ENCODE measurements around the gene EYS.

EYS gene

DNA sequence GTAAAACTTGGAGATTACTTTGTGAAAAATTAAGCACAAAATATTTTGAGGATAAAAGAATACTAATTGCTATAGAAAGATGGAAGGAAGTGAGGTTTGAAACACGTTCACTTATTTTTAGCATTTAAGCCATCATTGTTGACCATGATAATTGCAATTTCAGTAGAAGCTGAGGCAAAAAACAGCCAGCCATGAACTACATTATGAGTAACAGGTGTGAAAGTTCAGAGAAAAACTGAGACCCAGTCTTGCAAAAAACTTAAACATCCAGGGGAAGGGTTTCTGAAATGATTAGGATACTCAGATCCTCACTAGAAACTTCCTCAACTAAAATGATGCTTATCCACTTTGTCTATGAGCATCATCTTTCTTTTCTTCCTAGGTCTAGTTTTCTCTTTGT lies 1452.0 kb downstream of the EYS start:
- Histone ChIP-seq H3K27ac (ENCODE audit: low read length) (no peak overlapping the region), H3K36me3 (replicated peaks; ENCODE audit: insufficient read depth, low read length) (no peaks in the 10 kb centered on the region), H3K9me3 (replicated peaks; ENCODE audit: insufficient read depth, low read length) (no peaks in the 10 kb centered on the region), H3K27me3 (replicated peaks; ENCODE audit: insufficient read depth, low read length) (no peaks in the 10 kb centered on the region), H2AFZ (ENCODE audit: low read length) (no peak overlapping the region), H4K20me1 (ENCODE audit: insufficient read depth, low read length) (no peaks in the 10 kb centered on the region), H3K4me2 (ENCODE audit: low read depth, low read length) (no peak overlapping the region), H3K9ac (ENCODE audit: low read length) (no peak overlapping the region), H3K4me1 (ENCODE audit: low read length) (no peaks in the 10 kb centered on the region), H3F3A (ENCODE audit: insufficient read depth, low read length) (no peaks in the 10 kb centered on the region), H3K79me2 (ENCODE audit: low read length) (no peaks in the 10 kb centered on the region), H3K9me2 (replicated peaks; ENCODE audit: insufficient read depth, low read length) (no peaks in the 10 kb centered on the region), H3K4me3 (ENCODE audit: low read length) (no peak overlapping the region)
- no peak for TF ChIP-seq EZH2phosphoT487 (IDR thresholded peaks at IDR 0.05; ENCODE audit: low read length)
- TF ChIP-seq, protein P1, sequence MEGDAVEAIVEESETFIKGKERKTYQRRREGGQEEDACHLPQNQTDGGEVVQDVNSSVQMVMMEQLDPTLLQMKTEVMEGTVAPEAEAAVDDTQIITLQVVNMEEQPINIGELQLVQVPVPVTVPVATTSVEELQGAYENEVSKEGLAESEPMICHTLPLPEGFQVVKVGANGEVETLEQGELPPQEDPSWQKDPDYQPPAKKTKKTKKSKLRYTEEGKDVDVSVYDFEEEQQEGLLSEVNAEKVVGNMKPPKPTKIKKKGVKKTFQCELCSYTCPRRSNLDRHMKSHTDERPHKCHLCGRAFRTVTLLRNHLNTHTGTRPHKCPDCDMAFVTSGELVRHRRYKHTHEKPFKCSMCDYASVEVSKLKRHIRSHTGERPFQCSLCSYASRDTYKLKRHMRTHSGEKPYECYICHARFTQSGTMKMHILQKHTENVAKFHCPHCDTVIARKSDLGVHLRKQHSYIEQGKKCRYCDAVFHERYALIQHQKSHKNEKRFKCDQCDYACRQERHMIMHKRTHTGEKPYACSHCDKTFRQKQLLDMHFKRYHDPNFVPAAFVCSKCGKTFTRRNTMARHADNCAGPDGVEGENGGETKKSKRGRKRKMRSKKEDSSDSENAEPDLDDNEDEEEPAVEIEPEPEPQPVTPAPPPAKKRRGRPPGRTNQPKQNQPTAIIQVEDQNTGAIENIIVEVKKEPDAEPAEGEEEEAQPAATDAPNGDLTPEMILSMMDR (IDR thresholded peaks at IDR 0.05; ENCODE audit: low read length), result no peak
- no peak for TF ChIP-seq EZH2 (optimal IDR thresholded peaks at IDR 0.05; ENCODE audit: low read depth, low read length)
- no peak for DNase-seq

GRCh38 chr6:64254558-64254957 lies 1452.5 kb downstream of the EYS start:
- H3K9ac ChIP-seq (ENCODE audit: low read length), result no peak overlapping the region
- H3K36me3 ChIP-seq (replicated peaks; ENCODE audit: insufficient read depth, low read length), result no peaks in the 10 kb centered on the region
- no peaks in the 10 kb centered on the region for H3K9me2 ChIP-seq (replicated peaks; ENCODE audit: insufficient read depth, low read length)
- H3K27ac ChIP-seq (ENCODE audit: low read length), result no peak overlapping the region
- H3K4me2 ChIP-seq (ENCODE audit: low read depth, low read length), result no peak overlapping the region
- H3K9me3 ChIP-seq (replicated peaks; ENCODE audit: insufficient read depth, low read length), result no peaks in the 10 kb centered on the region
- TF ChIP-seq, protein P1 (IDR thresholded peaks at IDR 0.05; ENCODE audit: low read length), result no peak
- TF ChIP-seq EZH2 (optimal IDR thresholded peaks at IDR 0.05; ENCODE audit: low read depth, low read length), result no peak
- TF ChIP-seq EZH2phosphoT487 (IDR thresholded peaks at IDR 0.05; ENCODE audit: low read length), result no peak
- H3K4me3 ChIP-seq (ENCODE audit: low read length), result no peak overlapping the region
- no peaks in the 10 kb centered on the region for H3K79me2 ChIP-seq (ENCODE audit: low read length)
- H4K20me1 ChIP-seq (ENCODE audit: insufficient read depth, low read length), result no peaks in the 10 kb centered on the region
- no peak overlapping the region for H2AFZ ChIP-seq (ENCODE audit: low read length)
- H3K27me3 ChIP-seq (replicated peaks; ENCODE audit: insufficient read depth, low read length), result no peaks in the 10 kb centered on the region
- DNase-seq, result no peak
- no peaks in the 10 kb centered on the region for H3F3A ChIP-seq (ENCODE audit: insufficient read depth, low read length)
- H3K4me1 ChIP-seq (ENCODE audit: low read length), result no peaks in the 10 kb centered on the region

DNA sequence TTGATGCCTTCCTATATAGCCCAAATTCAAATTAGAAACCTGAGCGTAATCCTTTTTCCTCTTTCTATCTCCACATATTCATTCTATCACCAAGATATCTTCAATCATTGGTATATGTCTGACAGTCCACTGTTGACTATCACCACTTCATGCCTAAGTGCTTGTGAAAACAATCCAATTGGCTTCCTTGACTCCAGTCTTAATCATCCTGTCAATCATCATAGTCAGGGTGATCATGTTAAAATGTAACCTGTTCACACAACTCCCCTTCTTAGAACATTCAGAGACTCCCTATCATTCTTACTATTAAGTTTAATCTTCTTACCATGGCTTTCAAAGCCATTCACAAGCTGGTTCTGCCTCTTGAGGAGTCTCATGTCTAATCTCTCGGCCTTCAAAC lies 1454.8 kb downstream of the EYS start:
- Histone ChIP-seq H3K36me3 (replicated peaks; ENCODE audit: insufficient read depth, low read length) (no peaks in the 10 kb centered on the region), H2AFZ (ENCODE audit: low read length) (no peak overlapping the region), H3K9me2 (replicated peaks; ENCODE audit: insufficient read depth, low read length) (no peaks in the 10 kb centered on the region), H3K9me3 (replicated peaks; ENCODE audit: insufficient read depth, low read length) (no peaks in the 10 kb centered on the region), H3K9ac (ENCODE audit: low read length) (no peak overlapping the region), H3K27ac (ENCODE audit: low read length) (no peak overlapping the region), H4K20me1 (ENCODE audit: insufficient read depth, low read length) (no peaks in the 10 kb centered on the region), H3K4me1 (ENCODE audit: low read length) (no peaks in the 10 kb centered on the region), H3K4me3 (ENCODE audit: low read length) (no peak overlapping the region), H3K4me2 (ENCODE audit: low read depth, low read length) (no peak overlapping the region), H3K79me2 (ENCODE audit: low read length) (no peaks in the 10 kb centered on the region), H3F3A (ENCODE audit: insufficient read depth, low read length) (no peaks in the 10 kb centered on the region), H3K27me3 (replicated peaks; ENCODE audit: insufficient read depth, low read length) (no peaks in the 10 kb centered on the region)
- TF ChIP-seq EZH2 (optimal IDR thresholded peaks at IDR 0.05; ENCODE audit: low read depth, low read length) (no peak), EZH2phosphoT487 (IDR thresholded peaks at IDR 0.05; ENCODE audit: low read length) (no peak)
- TF ChIP-seq, protein P1 (IDR thresholded peaks at IDR 0.05; ENCODE audit: low read length), result no peak
- DNase-seq, result no peak

All from MM.1S (cell line).